WTC11 (cell line): Measurements from ENCODE around the gene PARK7. TPM values are rescaled to one million over a fixed set of nuclear protein-coding genes. Genes with fewer than 3 reads are reported as not detected.

Experiments used
- ATAC-seq: fragments of 200-7000 bp; cut with Tn5 transposase; 2 replicates; pipeline ENCODE4 v1.10.0; 2021; ENCODE audit warnings: mild to moderate bottlenecking, moderate library complexity
- CTCF ChIA-PET: fragments of 300-600 bp; sonication (Branson Sonifier 250); formaldehyde crosslinking; loops from one replicate; lab custom pipeline; 2021; ENCODE audit warnings: antibody characterized with exemption; lab: Charles Lee
- POLR2A ChIA-PET: fragments of 350-600 bp; sonication (Branson Sonifier 250); formaldehyde crosslinking; loops from one replicate; lab custom pipeline; 2021; ENCODE audit warnings: antibody characterized with exemption; lab: Charles Lee
- DNase-seq: peaks from one replicate; pipeline ENCODE4 v3.0.0; 2021; ENCODE audit warnings: low spot score
- H3K27ac Mint-ChIP-seq: 2 replicates; pipeline ENCODE4 v1.8.0; 2021; ENCODE audit warnings: mixed read lengths
- H3K27me3 Mint-ChIP-seq: 2 replicates; pipeline ENCODE4 v1.8.0; 2021; ENCODE audit warnings: low read depth, mild to moderate bottlenecking, moderate library complexity, mixed read lengths
- H3K36me3 Mint-ChIP-seq: 2 replicates; pipeline ENCODE4 v1.8.0; 2021; ENCODE audit warnings: mixed read lengths
- H3K4me1 Mint-ChIP-seq: 2 replicates; pipeline ENCODE4 v1.8.0; 2022; ENCODE audit warnings: mixed read lengths
- H3K4me3 Mint-ChIP-seq: 2 replicates; pipeline ENCODE4 v1.8.0; 2021; ENCODE audit warnings: mild to moderate bottlenecking, moderate library complexity, mixed read lengths
- H3K9me3 Mint-ChIP-seq: 2 replicates; pipeline ENCODE4 v1.8.0; 2021; ENCODE audit warnings: mixed read lengths
- CREM ChIP-seq: sonication (generic); formaldehyde crosslinking; IDR thresholded peaks from 2 replicates; pipeline ENCODE4 v1.8.1; 2022; ENCODE audit warnings: mild to moderate bottlenecking, missing genetic modification reagents, moderate library complexity
- FOXP1 ChIP-seq: sonication (generic); formaldehyde crosslinking; IDR thresholded peaks from 2 replicates; pipeline ENCODE4 v1.8.0; 2022; ENCODE audit warnings: missing genetic modification reagents, mild to moderate bottlenecking, moderate library complexity, borderline replicate concordance
- GRHL2 ChIP-seq: fragments of 250-450 bp; sonication (Bioruptor Pico); IDR thresholded peaks from 2 replicates; pipeline ENCODE4 v1.8.0; 2022; ENCODE audit warnings: mild to moderate bottlenecking, moderate library complexity; ENCODE audit not compliant: insufficient replicate concordance, severe bottlenecking
- JAZF1 ChIP-seq: fragments of 250-450 bp; sonication (Bioruptor Pico); IDR thresholded peaks from 2 replicates; pipeline ENCODE4 v1.9.0; 2021; ENCODE audit warnings: moderate library complexity, mild to moderate bottlenecking, inconsistent platforms
- NFYB ChIP-seq: sonication (generic); formaldehyde crosslinking; conservative IDR thresholded peaks from 2 replicates; pipeline ENCODE4 v1.8.0; 2022; ENCODE audit warnings: low read depth, missing genetic modification reagents
- RORB ChIP-seq: fragments of 250-450 bp; sonication (Bioruptor Pico); IDR thresholded peaks from 2 replicates; pipeline ENCODE4 v1.9.0; 2021; ENCODE audit warnings: mild to moderate bottlenecking
- SMAD3 ChIP-seq: sonication (generic); formaldehyde crosslinking; IDR thresholded peaks from 2 replicates; pipeline ENCODE4 v1.8.0; 2022; ENCODE audit warnings: missing genetic modification reagents, mild to moderate bottlenecking, borderline replicate concordance
- TCF7 ChIP-seq: sonication (generic); formaldehyde crosslinking; IDR thresholded peaks from 2 replicates; pipeline ENCODE4 v1.8.0; 2022; ENCODE audit warnings: mild to moderate bottlenecking, low read depth, missing genetic modification reagents, moderate library complexity
- USF2 ChIP-seq: sonication (generic); formaldehyde crosslinking; IDR thresholded peaks from 2 replicates; pipeline ENCODE4 v1.8.1; 2023; ENCODE audit warnings: mild to moderate bottlenecking, missing genetic modification reagents, moderate library complexity
- ZBTB21 ChIP-seq: sonication (generic); formaldehyde crosslinking; IDR thresholded peaks from 2 replicates; pipeline ENCODE4 v1.8.1; 2023; ENCODE audit warnings: mild to moderate bottlenecking, missing genetic modification reagents, borderline replicate concordance
- ZNF219 ChIP-seq: sonication (generic); formaldehyde crosslinking; IDR thresholded peaks from 2 replicates; pipeline ENCODE4 v1.8.0; 2023; ENCODE audit warnings: missing genetic modification reagents, mild to moderate bottlenecking, borderline replicate concordance
- ZNF396 ChIP-seq: fragments of 250-450 bp; sonication (Bioruptor Pico); IDR thresholded peaks from 2 replicates; pipeline ENCODE4 v1.8.0; 2021; ENCODE audit warnings: mild to moderate bottlenecking, moderate library complexity, borderline replicate concordance
- ZNF532 ChIP-seq: fragments of 250-450 bp; sonication (Bioruptor Pico); IDR thresholded peaks from 2 replicates; pipeline ENCODE4 v1.9.0; 2021; ENCODE audit warnings: mild to moderate bottlenecking, borderline replicate concordance
- total RNA-seq: library from RNA; stranded (reverse); gene quantifications from 3 replicates; pipeline ENCODE4 v1.2.3, GENCODE V29; 2021
- TF ChIP-seq, protein P1 (sequence below): fragments of 250-450 bp; sonication (Bioruptor Pico); IDR thresholded peaks from 2 replicates; pipeline ENCODE4 v1.9.0; 2021; ENCODE audit warnings: mild to moderate bottlenecking
- TF ChIP-seq, protein P2 (sequence below): sonication (generic); formaldehyde crosslinking; conservative IDR thresholded peaks from 2 replicates; pipeline ENCODE4 v1.8.1; 2022; ENCODE audit warnings: mild to moderate bottlenecking, missing genetic modification reagents
- TF ChIP-seq, protein P3 (sequence below): fragments of 250-450 bp; sonication (Bioruptor Pico); IDR thresholded peaks from 2 replicates; pipeline ENCODE4 v1.9.0; 2021; ENCODE audit warnings: mild to moderate bottlenecking
- TF ChIP-seq, protein P4 (sequence below): sonication (generic); formaldehyde crosslinking; conservative IDR thresholded peaks from 2 replicates; pipeline ENCODE4 v1.8.1; 2023; ENCODE audit warnings: mild to moderate bottlenecking, low read depth, missing genetic modification reagents, moderate library complexity
- TF ChIP-seq, protein P5 (sequence below): fragments of 250-450 bp; sonication (Bioruptor Pico); IDR thresholded peaks from 2 replicates; pipeline ENCODE4 v1.9.0; 2021; ENCODE audit warnings: moderate library complexity, mild to moderate bottlenecking, inconsistent platforms, borderline replicate concordance
- TF ChIP-seq, protein P6 (sequence below): fragments of 250-450 bp; sonication (Bioruptor Pico); IDR thresholded peaks from 2 replicates; pipeline ENCODE4 v1.8.0; 2021; ENCODE audit warnings: mild to moderate bottlenecking

Gene PARK7
- total RNA-seq, 1 experiment from 2014 or later: 337 TPM

DNA sequence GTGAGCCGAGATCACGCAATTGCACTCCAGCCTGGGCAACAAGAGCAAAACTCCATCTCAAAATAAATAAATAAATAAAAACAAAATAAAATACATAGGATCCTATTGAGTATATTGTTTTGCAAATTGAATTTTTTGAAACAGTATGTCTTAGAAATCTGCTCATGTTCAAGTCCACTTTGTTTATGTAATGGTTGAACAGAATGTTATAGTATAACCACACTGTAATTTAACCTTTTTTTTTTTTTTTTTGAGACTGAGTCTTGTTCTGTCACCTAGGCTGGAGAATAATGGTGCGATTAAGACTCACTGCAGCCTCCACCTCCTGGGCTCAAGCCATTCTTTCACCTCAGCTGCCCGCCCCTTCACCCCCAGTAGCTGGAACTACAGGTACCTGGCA is 31.4 kb downstream of the PARK7 start:
- DNase-seq: no peak
- ChIA-PET CTCF (interaction anchor here (1.3 to 2.1 kb wide), 3 partner anchors 23 to 356 kb away, joined by 3 to 17 read pairs (median 6); no protein-coding TSS in a partner anchor), POLR2A (interaction anchor here (0.7 to 1.4 kb wide), 2 partner anchors 202 to 358 kb away, joined by 3 to 6 read pairs; no protein-coding TSS in a partner anchor)
- TF ChIP-seq JAZF1 (CRISPR knock-in tag) (no peak), RORB (CRISPR knock-in tag) (no peak), ZNF532 (CRISPR knock-in tag) (no peak), ZNF219 (CRISPR knock-in tag) (no peak), CREM (CRISPR knock-in tag) (no peak), FOXP1 (CRISPR knock-in tag) (no peak), GRHL2 (CRISPR knock-in tag) (no peak), TCF7 (CRISPR knock-in tag) (no peak), NFYB (CRISPR knock-in tag) (no peak), USF2 (CRISPR knock-in tag) (no peak), ZNF396 (CRISPR knock-in tag) (no peak), ZBTB21 (CRISPR knock-in tag) (no peak), SMAD3 (CRISPR knock-in tag) (no peak)
- TF ChIP-seq, protein P1, sequence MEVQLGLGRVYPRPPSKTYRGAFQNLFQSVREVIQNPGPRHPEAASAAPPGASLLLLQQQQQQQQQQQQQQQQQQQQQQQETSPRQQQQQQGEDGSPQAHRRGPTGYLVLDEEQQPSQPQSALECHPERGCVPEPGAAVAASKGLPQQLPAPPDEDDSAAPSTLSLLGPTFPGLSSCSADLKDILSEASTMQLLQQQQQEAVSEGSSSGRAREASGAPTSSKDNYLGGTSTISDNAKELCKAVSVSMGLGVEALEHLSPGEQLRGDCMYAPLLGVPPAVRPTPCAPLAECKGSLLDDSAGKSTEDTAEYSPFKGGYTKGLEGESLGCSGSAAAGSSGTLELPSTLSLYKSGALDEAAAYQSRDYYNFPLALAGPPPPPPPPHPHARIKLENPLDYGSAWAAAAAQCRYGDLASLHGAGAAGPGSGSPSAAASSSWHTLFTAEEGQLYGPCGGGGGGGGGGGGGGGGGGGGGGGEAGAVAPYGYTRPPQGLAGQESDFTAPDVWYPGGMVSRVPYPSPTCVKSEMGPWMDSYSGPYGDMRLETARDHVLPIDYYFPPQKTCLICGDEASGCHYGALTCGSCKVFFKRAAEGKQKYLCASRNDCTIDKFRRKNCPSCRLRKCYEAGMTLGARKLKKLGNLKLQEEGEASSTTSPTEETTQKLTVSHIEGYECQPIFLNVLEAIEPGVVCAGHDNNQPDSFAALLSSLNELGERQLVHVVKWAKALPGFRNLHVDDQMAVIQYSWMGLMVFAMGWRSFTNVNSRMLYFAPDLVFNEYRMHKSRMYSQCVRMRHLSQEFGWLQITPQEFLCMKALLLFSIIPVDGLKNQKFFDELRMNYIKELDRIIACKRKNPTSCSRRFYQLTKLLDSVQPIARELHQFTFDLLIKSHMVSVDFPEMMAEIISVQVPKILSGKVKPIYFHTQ: no peak
- TF ChIP-seq, protein P2, sequence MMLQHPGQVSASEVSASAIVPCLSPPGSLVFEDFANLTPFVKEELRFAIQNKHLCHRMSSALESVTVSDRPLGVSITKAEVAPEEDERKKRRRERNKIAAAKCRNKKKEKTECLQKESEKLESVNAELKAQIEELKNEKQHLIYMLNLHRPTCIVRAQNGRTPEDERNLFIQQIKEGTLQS (CRISPR knock-in tag): no peak
- TF ChIP-seq, protein P3, sequence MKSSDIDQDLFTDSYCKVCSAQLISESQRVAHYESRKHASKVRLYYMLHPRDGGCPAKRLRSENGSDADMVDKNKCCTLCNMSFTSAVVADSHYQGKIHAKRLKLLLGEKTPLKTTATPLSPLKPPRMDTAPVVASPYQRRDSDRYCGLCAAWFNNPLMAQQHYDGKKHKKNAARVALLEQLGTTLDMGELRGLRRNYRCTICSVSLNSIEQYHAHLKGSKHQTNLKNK (CRISPR knock-in tag): no peak
- TF ChIP-seq, protein P4, sequence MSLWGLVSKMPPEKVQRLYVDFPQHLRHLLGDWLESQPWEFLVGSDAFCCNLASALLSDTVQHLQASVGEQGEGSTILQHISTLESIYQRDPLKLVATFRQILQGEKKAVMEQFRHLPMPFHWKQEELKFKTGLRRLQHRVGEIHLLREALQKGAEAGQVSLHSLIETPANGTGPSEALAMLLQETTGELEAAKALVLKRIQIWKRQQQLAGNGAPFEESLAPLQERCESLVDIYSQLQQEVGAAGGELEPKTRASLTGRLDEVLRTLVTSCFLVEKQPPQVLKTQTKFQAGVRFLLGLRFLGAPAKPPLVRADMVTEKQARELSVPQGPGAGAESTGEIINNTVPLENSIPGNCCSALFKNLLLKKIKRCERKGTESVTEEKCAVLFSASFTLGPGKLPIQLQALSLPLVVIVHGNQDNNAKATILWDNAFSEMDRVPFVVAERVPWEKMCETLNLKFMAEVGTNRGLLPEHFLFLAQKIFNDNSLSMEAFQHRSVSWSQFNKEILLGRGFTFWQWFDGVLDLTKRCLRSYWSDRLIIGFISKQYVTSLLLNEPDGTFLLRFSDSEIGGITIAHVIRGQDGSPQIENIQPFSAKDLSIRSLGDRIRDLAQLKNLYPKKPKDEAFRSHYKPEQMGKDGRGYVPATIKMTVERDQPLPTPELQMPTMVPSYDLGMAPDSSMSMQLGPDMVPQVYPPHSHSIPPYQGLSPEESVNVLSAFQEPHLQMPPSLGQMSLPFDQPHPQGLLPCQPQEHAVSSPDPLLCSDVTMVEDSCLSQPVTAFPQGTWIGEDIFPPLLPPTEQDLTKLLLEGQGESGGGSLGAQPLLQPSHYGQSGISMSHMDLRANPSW (CRISPR knock-in tag): no peak
- TF ChIP-seq, protein P5, sequence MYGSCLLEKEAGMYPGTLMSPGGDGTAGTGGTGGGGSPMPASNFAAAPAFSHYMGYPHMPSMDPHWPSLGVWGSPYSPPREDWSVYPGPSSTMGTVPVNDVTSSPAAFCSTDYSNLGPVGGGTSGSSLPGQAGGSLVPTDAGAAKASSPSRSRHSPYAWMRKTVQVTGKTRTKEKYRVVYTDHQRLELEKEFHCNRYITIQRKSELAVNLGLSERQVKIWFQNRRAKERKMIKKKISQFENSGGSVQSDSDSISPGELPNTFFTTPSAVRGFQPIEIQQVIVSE: no peak
- TF ChIP-seq, protein P6, sequence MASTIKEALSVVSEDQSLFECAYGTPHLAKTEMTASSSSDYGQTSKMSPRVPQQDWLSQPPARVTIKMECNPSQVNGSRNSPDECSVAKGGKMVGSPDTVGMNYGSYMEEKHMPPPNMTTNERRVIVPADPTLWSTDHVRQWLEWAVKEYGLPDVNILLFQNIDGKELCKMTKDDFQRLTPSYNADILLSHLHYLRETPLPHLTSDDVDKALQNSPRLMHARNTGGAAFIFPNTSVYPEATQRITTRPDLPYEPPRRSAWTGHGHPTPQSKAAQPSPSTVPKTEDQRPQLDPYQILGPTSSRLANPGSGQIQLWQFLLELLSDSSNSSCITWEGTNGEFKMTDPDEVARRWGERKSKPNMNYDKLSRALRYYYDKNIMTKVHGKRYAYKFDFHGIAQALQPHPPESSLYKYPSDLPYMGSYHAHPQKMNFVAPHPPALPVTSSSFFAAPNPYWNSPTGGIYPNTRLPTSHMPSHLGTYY (CRISPR knock-in tag): no peak
- Mint-ChIP-seq H3K4me1 (peaks cover 31% of the 10 kb centered on the region), H3K27ac (no peak overlapping the region), H3K27me3 (no peaks in the 10 kb centered on the region), H3K36me3 (peaks cover 20% of the 10 kb centered on the region), H3K4me3 (no peak overlapping the region), H3K9me3 (peaks cover 16% of the 10 kb centered on the region)
- ATAC-seq: no peak
